ENCODE data around the gene MAP3K12. TPM values are rescaled to one million over a fixed set of nuclear protein-coding genes. Genes with fewer than 3 reads are reported as not detected.

MAP3K12 gene
- total RNA-seq, 4 donors from 2014 or later, result 5.1 to 30.7 (median 24.6) TPM

- no peak for TF ChIP-seq CTCF (IDR thresholded peaks at IDR 0.05; ENCODE audit: low read depth)
Measured at GRCh38 chr12:53497461-53497860, 1.8 kb downstream of the MAP3K12 start.

- no peak for TF ChIP-seq CTCF (IDR thresholded peaks at IDR 0.05; ENCODE audit: low read depth)
Measured at GRCh38 chr12:53496752-53497032, 2.6 kb downstream of the MAP3K12 start.

GRCh38 chr12:53495903-53496751, 3.1 kb downstream of the MAP3K12 start:
- TF ChIP-seq CTCF (IDR thresholded peaks at IDR 0.05; ENCODE audit: low read depth), result no peak

- TF ChIP-seq CTCF (IDR thresholded peaks at IDR 0.05; ENCODE audit: low read depth), result no peak
Measured at GRCh38 chr12:53493610-53494391, 5.5 kb downstream of the MAP3K12 start.

- TF ChIP-seq CTCF (IDR thresholded peaks at IDR 0.05; ENCODE audit: low read depth), result no peak
Measured at GRCh38 chr12:53492830-53493609, 6.2 kb downstream of the MAP3K12 start.

GRCh38 chr12:53492188-53492587, 7.1 kb downstream of the MAP3K12 start:
- no peak for TF ChIP-seq CTCF (IDR thresholded peaks at IDR 0.05; ENCODE audit: low read depth)
